Liver (tissue), 9 donors: ENCODE data around the gene CAMK1D. TPM values are rescaled to one million over a fixed set of nuclear protein-coding genes. Genes with fewer than 3 reads are reported as not detected.
"Not testable (repeated sequence)": the region's sequence is repeated elsewhere in the genome, so short reads cannot be mapped to it uniquely, and the experiment has no call there.

Source experiments
- DNase-seq: peaks from one replicate; pipeline ENCODE4 v3.0.0-alpha.2; 2017; ENCODE audit warnings: low spot score
- H3K27ac ChIP-seq, 2 donors: one replicate each; pipeline ENCODE4 v1.7.0; 2013; ENCODE audit warnings: inconsistent platforms in 2 of 2, low read length in 2 of 2, control low read depth in 1 of 2, low read depth in 1 of 2, mild to moderate bottlenecking in 1 of 2
- H3K27me3 ChIP-seq, 4 donors: one replicate each; pipeline versions ENCODE4 v1.6.1 to v1.7.0; 2013; ENCODE audit warnings: low read length in 3 of 4, inconsistent platforms in 1 of 4, mild to moderate bottlenecking in 1 of 4, moderate library complexity in 1 of 4; ENCODE audit not compliant: control insufficient read depth in 4 of 4, insufficient read depth in 4 of 4
- H3K36me3 ChIP-seq, 4 donors: one replicate each; pipeline versions ENCODE4 v1.6.1 to v1.7.0; 2013; ENCODE audit warnings: low read length in 3 of 4, mild to moderate bottlenecking in 3 of 4, low read depth in 1 of 4, moderate library complexity in 1 of 4; ENCODE audit not compliant: control insufficient read depth in 4 of 4, insufficient read depth in 3 of 4
- H3K4me1 ChIP-seq, 4 donors: one replicate each; pipeline versions ENCODE4 v1.6.1 to v1.7.0; 2013; ENCODE audit warnings: low read length in 3 of 4, mild to moderate bottlenecking in 3 of 4, moderate library complexity in 1 of 4; ENCODE audit not compliant: control insufficient read depth in 4 of 4, insufficient read depth in 4 of 4
- H3K4me3 ChIP-seq, 3 donors: one replicate each; pipeline versions ENCODE4 v1.6.1 to v1.7.0; 2013; ENCODE audit warnings: low read length in 3 of 3, control low read depth in 1 of 3, low read depth in 1 of 3, mild to moderate bottlenecking in 1 of 3
- H3K9ac ChIP-seq, 2 donors: one replicate each; pipeline ENCODE4 v1.7.0; 2013; ENCODE audit warnings: low read length in 2 of 2, mild to moderate bottlenecking in 2 of 2, moderate library complexity in 2 of 2, control low read depth in 1 of 2, low read depth in 1 of 2
- H3K9me3 ChIP-seq, 4 donors: one replicate each; pipeline versions ENCODE4 v1.6.1 to v1.7.0; 2013; ENCODE audit warnings: low read length in 3 of 4; ENCODE audit not compliant: control insufficient read depth in 4 of 4
- EGR1 ChIP-seq, 2 donors: IDR thresholded peaks; 2 replicates each; pipeline ENCODE4 v1.6.1; 2016 to 2018; ENCODE audit warnings: antibody characterized with exemption in 2 of 2, low read depth in 2 of 2
- FOXA2 ChIP-seq: IDR thresholded peaks from 2 replicates; pipeline ENCODE4 v1.6.1; 2016; ENCODE audit warnings: antibody characterized with exemption
- GABPA ChIP-seq, 2 donors: IDR thresholded peaks in 1 of 2; conservative IDR thresholded peaks in 1 of 2; 2 replicates each; pipeline ENCODE4 v1.6.1; 2016; ENCODE audit warnings: antibody characterized with exemption in 2 of 2, mild to moderate bottlenecking in 1 of 2, moderate library complexity in 1 of 2
- HNF4A ChIP-seq, 2 donors: conservative IDR thresholded peaks; 2 replicates each; pipeline ENCODE4 v1.6.1; 2016; ENCODE audit warnings: antibody characterized with exemption in 2 of 2, mild to moderate bottlenecking in 2 of 2
- JUND ChIP-seq, 2 donors: IDR thresholded peaks; 2 replicates each; pipeline ENCODE4 v1.6.1; 2016; ENCODE audit warnings: antibody characterized with exemption in 2 of 2
- RXRA ChIP-seq, 2 donors: IDR thresholded peaks; 2 replicates each; pipeline ENCODE4 v1.6.1; 2017 to 2018; ENCODE audit warnings: antibody characterized with exemption in 2 of 2, mild to moderate bottlenecking in 1 of 2
- SP1 ChIP-seq: IDR thresholded peaks from 2 replicates; pipeline ENCODE4 v1.6.1; 2018; ENCODE audit warnings: antibody characterized with exemption, mild to moderate bottlenecking
- YY1 ChIP-seq: IDR thresholded peaks from 2 replicates; pipeline ENCODE4 v1.6.1; 2016; ENCODE audit warnings: antibody characterized with exemption, mild to moderate bottlenecking
- WGBS: extraction: QIAGEN DNeasy Blood & Tissue Kit; methylation state at CpG from one replicate; pipeline ENCODE4 v1.1.7; 2013; 5-methylcytosine and 5-hydroxymethylcytosine counted together
- polyA plus RNA-seq, 2 donors: library from polyadenylated mRNA; stranded (reverse) in 1 of 2; unstranded in 1 of 2; fragments of 200-250 nt in 1 of 2; fragments of >200 nt in 1 of 2; fragmentation: Nextera tagmentation in 1 of 2; extraction: Ambion mirVana in 1 of 2; gene quantifications; one replicate each; pipeline versions ENCODE4 v1.2.1 to v1.2.3, GENCODE V29; 2013 to 2015
- total RNA-seq, 2 donors: library from RNA; depleted of rRNA; stranded (reverse); fragments of >200 nt; gene quantifications; one replicate each; pipeline ENCODE4 v1.2.3, GENCODE V29; 2014
- TF ChIP-seq, protein P1 (sequence below): IDR thresholded peaks from 2 replicates; pipeline ENCODE4 v1.6.1; 2016; ENCODE audit warnings: antibody characterized with exemption
- TF ChIP-seq, protein P2 (sequence below): IDR thresholded peaks from 2 replicates; pipeline ENCODE4 v1.6.1; 2016; ENCODE audit warnings: antibody characterized with exemption
- TF ChIP-seq, protein P3 (sequence below): IDR thresholded peaks from 2 replicates; pipeline ENCODE4 v1.6.1; 2016; ENCODE audit warnings: antibody characterized with exemption, mild to moderate bottlenecking
- donor health status: healthy.
- donor health status: healthy.
- donor health status: healthy.
- donor health status: healthy.
- donor health status: healthy.

Gene CAMK1D
- total and polyA plus RNA-seq, 4 donors, result 2.7 to 10.1 (median 4.2) TPM

DNA sequence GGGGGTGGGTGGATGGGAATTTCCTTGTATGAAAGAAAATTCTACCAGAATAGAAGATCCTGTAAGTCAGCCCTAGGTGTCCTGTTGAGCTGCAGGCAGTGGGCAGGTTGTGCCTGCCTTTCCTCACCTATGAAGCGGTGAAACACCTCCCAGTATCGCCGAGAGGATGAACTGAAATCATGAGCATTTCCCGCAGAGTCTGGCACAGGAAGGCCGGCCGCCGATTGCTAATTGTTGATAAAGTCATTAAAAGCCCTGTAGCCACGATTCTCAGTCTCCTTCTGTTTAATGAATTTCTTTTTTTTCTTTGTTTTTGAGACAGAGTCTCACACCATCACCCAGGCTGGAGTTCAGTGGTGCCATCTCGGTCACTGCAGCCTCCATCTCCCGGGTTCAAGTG, 142.1 kb downstream of the CAMK1D start (continued):
- TF ChIP-seq, protein P1, sequence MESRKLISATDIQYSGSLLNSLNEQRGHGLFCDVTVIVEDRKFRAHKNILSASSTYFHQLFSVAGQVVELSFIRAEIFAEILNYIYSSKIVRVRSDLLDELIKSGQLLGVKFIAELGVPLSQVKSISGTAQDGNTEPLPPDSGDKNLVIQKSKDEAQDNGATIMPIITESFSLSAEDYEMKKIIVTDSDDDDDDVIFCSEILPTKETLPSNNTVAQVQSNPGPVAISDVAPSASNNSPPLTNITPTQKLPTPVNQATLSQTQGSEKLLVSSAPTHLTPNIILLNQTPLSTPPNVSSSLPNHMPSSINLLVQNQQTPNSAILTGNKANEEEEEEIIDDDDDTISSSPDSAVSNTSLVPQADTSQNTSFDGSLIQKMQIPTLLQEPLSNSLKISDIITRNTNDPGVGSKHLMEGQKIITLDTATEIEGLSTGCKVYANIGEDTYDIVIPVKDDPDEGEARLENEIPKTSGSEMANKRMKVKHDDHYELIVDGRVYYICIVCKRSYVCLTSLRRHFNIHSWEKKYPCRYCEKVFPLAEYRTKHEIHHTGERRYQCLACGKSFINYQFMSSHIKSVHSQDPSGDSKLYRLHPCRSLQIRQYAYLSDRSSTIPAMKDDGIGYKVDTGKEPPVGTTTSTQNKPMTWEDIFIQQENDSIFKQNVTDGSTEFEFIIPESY, result no peak
- TF ChIP-seq, protein P2, sequence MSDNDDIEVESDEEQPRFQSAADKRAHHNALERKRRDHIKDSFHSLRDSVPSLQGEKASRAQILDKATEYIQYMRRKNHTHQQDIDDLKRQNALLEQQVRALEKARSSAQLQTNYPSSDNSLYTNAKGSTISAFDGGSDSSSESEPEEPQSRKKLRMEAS, result no peak
- no peak for TF ChIP-seq GABPA (IDR thresholded peaks at IDR 0.05 in 1 of 2, conservative IDR thresholded peaks at IDR 0.05 in 1 of 2)
- no peak for TF ChIP-seq JUND (IDR thresholded peaks at IDR 0.05)
- TF ChIP-seq RXRA (IDR thresholded peaks at IDR 0.05), result no peak

DNA sequence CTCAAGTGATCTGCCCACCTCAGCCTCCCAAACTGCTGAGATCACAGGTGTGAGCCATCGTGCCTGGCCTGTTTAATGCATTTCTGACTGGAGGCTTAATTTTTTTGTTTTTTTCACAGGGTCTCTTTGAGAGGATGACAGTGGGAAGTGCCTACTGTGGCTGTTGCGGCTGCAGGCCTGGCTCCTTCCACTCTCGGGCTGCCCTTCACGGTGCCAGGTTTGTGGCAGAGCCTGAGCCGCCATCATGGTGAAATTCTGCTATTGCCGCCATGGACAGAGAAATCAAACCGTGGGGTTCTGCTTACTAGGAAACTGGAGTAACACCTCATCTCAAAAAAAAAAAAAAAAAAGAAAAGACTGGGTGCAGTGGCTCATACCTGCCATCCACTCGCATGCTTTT, 142.7 kb downstream of the CAMK1D start:
- no peak overlapping the region for H3K9ac ChIP-seq
- DNase-seq, result no peak
- no peaks in the 10 kb centered on the region for H3K27me3 ChIP-seq
- peaks cover 2 to 15% (median 9%) of the 10 kb centered on the region in 4 donors for H3K4me1 ChIP-seq
- H3K9me3 ChIP-seq, result no peaks in the 10 kb centered on the region
- WGBS, result 95% methylated on average over 8 of the region's 8 CpGs
- H3K27ac ChIP-seq, result no peak overlapping the region
- H3K4me3 ChIP-seq, result no peak overlapping the region
- TF ChIP-seq FOXA2 (no peak), YY1 (no peak), SP1 (no peak), HNF4A (conservative IDR thresholded peaks at IDR 0.05) (no peak), EGR1 (IDR thresholded peaks at IDR 0.05; ENCODE audit: low read depth in 2 of 2) (no peak)
- TF ChIP-seq, protein P3, sequence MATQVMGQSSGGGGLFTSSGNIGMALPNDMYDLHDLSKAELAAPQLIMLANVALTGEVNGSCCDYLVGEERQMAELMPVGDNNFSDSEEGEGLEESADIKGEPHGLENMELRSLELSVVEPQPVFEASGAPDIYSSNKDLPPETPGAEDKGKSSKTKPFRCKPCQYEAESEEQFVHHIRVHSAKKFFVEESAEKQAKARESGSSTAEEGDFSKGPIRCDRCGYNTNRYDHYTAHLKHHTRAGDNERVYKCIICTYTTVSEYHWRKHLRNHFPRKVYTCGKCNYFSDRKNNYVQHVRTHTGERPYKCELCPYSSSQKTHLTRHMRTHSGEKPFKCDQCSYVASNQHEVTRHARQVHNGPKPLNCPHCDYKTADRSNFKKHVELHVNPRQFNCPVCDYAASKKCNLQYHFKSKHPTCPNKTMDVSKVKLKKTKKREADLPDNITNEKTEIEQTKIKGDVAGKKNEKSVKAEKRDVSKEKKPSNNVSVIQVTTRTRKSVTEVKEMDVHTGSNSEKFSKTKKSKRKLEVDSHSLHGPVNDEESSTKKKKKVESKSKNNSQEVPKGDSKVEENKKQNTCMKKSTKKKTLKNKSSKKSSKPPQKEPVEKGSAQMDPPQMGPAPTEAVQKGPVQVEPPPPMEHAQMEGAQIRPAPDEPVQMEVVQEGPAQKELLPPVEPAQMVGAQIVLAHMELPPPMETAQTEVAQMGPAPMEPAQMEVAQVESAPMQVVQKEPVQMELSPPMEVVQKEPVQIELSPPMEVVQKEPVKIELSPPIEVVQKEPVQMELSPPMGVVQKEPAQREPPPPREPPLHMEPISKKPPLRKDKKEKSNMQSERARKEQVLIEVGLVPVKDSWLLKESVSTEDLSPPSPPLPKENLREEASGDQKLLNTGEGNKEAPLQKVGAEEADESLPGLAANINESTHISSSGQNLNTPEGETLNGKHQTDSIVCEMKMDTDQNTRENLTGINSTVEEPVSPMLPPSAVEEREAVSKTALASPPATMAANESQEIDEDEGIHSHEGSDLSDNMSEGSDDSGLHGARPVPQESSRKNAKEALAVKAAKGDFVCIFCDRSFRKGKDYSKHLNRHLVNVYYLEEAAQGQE, result no peak
- H3K36me3 ChIP-seq, result no peaks in the 10 kb centered on the region

DNA sequence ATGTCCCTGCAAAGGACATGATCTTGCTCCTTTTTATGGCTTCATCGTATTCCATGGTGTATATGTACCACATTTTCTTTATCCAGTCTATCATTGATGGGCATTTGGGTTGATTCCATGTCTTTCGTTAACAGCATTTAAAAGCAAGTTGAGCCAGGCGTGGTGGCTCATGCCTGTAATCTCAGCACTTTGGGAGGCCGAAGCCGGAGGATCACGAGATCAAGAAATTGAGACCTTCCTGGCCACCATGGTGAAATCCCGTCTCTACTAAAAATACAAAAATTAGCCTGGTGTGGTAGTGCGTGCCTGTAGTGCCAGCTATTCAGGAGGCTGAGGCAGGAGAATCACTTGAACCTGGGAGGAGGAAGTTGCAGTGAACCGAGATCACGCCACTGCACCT, 147.7 kb downstream of the CAMK1D start:
- DNase-seq, H3K36me3 ChIP-seq, H3K27ac ChIP-seq, H3K4me3 ChIP-seq, H3K9ac ChIP-seq, H3K9me3 ChIP-seq, H3K27me3 ChIP-seq: not testable (repeated sequence)
- peaks cover 5 to 26% (median 17%) of the 10 kb centered on the region in 4 donors for H3K4me1 ChIP-seq
- 98% methylated on average over 10 of the region's 10 CpGs for WGBS
